B cell (primary cell): ENCODE data around the gene ST6GAL2. TPM values are rescaled to one million over a fixed set of nuclear protein-coding genes. Genes with fewer than 3 reads are reported as not detected.

Experiments
- ATAC-seq: fragments of 200-7000 bp; cut with Tn5 transposase; one replicate; pipeline ENCODE4 v1.10.0; 2021; ENCODE audit warnings: low read depth, mild to moderate bottlenecking, moderate number of reproducible peaks, moderate library complexity
- CTCF ChIA-PET: fragments of 350-600 bp; sonication (Branson Sonifier 250); formaldehyde crosslinking; loops from one replicate; lab custom pipeline; 2021; ENCODE audit warnings: antibody characterized with exemption, inconsistent platforms; lab: Charles Lee
- POLR2A ChIA-PET: fragments of 350-600 bp; sonication (Branson Sonifier 250); formaldehyde crosslinking; loops from one replicate; lab custom pipeline; 2021; ENCODE audit warnings: antibody characterized with exemption; lab: Charles Lee
- DNase-seq: peaks from one replicate; pipeline ENCODE4 v3.0.0; 2013
- H2AFZ ChIP-seq: 2 replicates; pipeline ENCODE4 v1.6.1; 2012; ENCODE audit warnings: mild to moderate bottlenecking, low read depth, low read length; ENCODE audit not compliant: insufficient read depth, poor library complexity, severe bottlenecking
- H3K27ac ChIP-seq, 2 donors: 1 replicate in 1 of 2; 2 replicates in 1 of 2; pipeline ENCODE4 v1.5.1; 2012 to 2013; ENCODE audit warnings: low read length in 2 of 2, mild to moderate bottlenecking in 2 of 2, moderate library complexity in 1 of 2
- H3K27me3 ChIP-seq, 4 experiments: fragments of 200-600 bp in 1 of 4; sonication (generic) in 1 of 4; replicated peaks in 1 of 4; 1 replicate in 2 of 4; 2 replicates in 2 of 4; pipeline versions ENCODE4 v1.6.1 to v1.7.0; 2013 to 2016; ENCODE audit warnings: low read length in 3 of 4, mild to moderate bottlenecking in 2 of 4, mixed read lengths in 1 of 4, moderate library complexity in 1 of 4; ENCODE audit not compliant: insufficient read depth in 4 of 4, control insufficient read depth in 3 of 4; ENCODE audit errors: control extremely low read depth in 1 of 4
- H3K36me3 ChIP-seq, 2 experiments: replicated peaks in 1 of 2; 1 replicate in 1 of 2; 2 replicates in 1 of 2; pipeline versions ENCODE4 v1.6.1 to v1.7.1; 2013; ENCODE audit warnings: low read length in 1 of 2; ENCODE audit not compliant: insufficient read depth in 2 of 2, control insufficient read depth in 1 of 2; ENCODE audit errors: control extremely low read depth in 1 of 2, extremely low read depth in 1 of 2
- H3K4me1 ChIP-seq, 2 donors: fragments of 200-600 bp in 1 of 2; sonication (generic) in 1 of 2; 1 replicate in 1 of 2; 2 replicates in 1 of 2; pipeline versions ENCODE4 v1.5.1 to v1.6.1; 2013 to 2017; ENCODE audit warnings: low read length in 2 of 2; ENCODE audit not compliant: control insufficient read depth in 2 of 2, insufficient read depth in 2 of 2
- H3K4me2 ChIP-seq: replicated peaks from 2 replicates; pipeline ENCODE3; 2012; ENCODE audit warnings: mild to moderate bottlenecking, low read depth, low read length; ENCODE audit not compliant: poor library complexity, severe bottlenecking
- H3K4me3 ChIP-seq, 5 experiments: fragments of 200-600 bp in 1 of 5; sonication (generic) in 1 of 5; 1 replicate in 3 of 5; 2 replicates in 2 of 5; pipeline versions ENCODE4 v1.5.1 to v1.7.0; 2011 to 2016; ENCODE audit warnings: low read length in 4 of 5, mild to moderate bottlenecking in 4 of 5, low read depth in 2 of 5, control low read depth in 1 of 5, moderate library complexity in 1 of 5; ENCODE audit not compliant: insufficient read depth in 1 of 5; ENCODE audit errors: control extremely low read depth in 1 of 5, extremely low read depth in 1 of 5
- H3K79me2 ChIP-seq: fragments of 200-600 bp; sonication (generic); one replicate; pipeline ENCODE4 v1.6.0; 2016; ENCODE audit warnings: low read length; ENCODE audit not compliant: control insufficient read depth, insufficient read depth
- H3K9ac ChIP-seq: fragments of 200-600 bp; sonication (generic); 2 replicates; pipeline ENCODE4 v1.6.1; 2017; ENCODE audit warnings: mild to moderate bottlenecking, low read length, moderate library complexity
- H3K9me3 ChIP-seq, 3 donors: one replicate each; pipeline versions ENCODE4 v1.6.1 to v1.7.1; 2013; ENCODE audit warnings: low read length in 2 of 3; ENCODE audit not compliant: control insufficient read depth in 2 of 3, insufficient read depth in 1 of 3; ENCODE audit errors: control extremely low read depth in 1 of 3
- H4K20me1 ChIP-seq: 2 replicates; pipeline ENCODE4 v1.6.0; 2012; ENCODE audit warnings: mild to moderate bottlenecking, low read length; ENCODE audit not compliant: insufficient read depth, control insufficient read depth, poor library complexity, severe bottlenecking
- H3K27ac Mint-ChIP-seq: one replicate; pipeline ENCODE4 v1.8.0; 2021; ENCODE audit warnings: mixed read lengths
- H3K27me3 Mint-ChIP-seq: one replicate; pipeline ENCODE4 v1.8.0; 2021; ENCODE audit warnings: mixed read lengths
- H3K4me1 Mint-ChIP-seq: one replicate; pipeline ENCODE4 v1.8.0; 2021; ENCODE audit warnings: mixed read lengths
- H3K4me3 Mint-ChIP-seq: one replicate; pipeline ENCODE4 v1.8.0; 2021; ENCODE audit warnings: mixed read lengths
- H3K9me3 Mint-ChIP-seq: one replicate; pipeline ENCODE4 v1.8.0; 2022; ENCODE audit warnings: mixed read lengths; ENCODE audit not compliant: insufficient read depth
- CTCF ChIP-seq: fragments of 200-600 bp; IDR thresholded peaks from one replicate; pipeline ENCODE4 v1.8.0; 2022; ENCODE audit warnings: antibody characterized with exemption, mild to moderate bottlenecking
- EZH2 ChIP-seq: IDR thresholded peaks from 2 replicates; pipeline ENCODE4 v1.6.1; 2012; ENCODE audit warnings: borderline replicate concordance, low read depth, mild to moderate bottlenecking, moderate library complexity, low read length; ENCODE audit not compliant: insufficient read depth, poor library complexity, severe bottlenecking
- WGBS: methylation state at CpG from one replicate; pipeline ENCODE4 v1.1.5; 2013; ENCODE audit warnings: missing lambda C conversion rate; ENCODE audit not compliant: insufficient coverage; 5-methylcytosine and 5-hydroxymethylcytosine counted together
- intact Hi-C: fragments of 100-400 bp; cut with micrococcal nuclease; formaldehyde crosslinking; loops from one replicate; pipeline ENCODE4 v1.10.0; 2022
- polyA plus RNA-seq: library from polyadenylated mRNA; depleted of rRNA; stranded (reverse); fragments of >200 nt; gene quantifications from 2 replicates; pipeline ENCODE4 v1.2.3, GENCODE V29; 2012
- total RNA-seq, 2 donors: library from RNA; stranded (reverse); fragments of 120-200 nt in 1 of 2; gene quantifications; 1 replicate in 1 of 2; 2 replicates in 1 of 2; pipeline versions ENCODE4 v1.2.3 to v1.2.4, GENCODE V29; 2013 to 2022

Gene ST6GAL2
- total and polyA plus RNA-seq, 2 donors (not counting 1 experiment from before 2014, with no cell fraction given), result not detected

- no peak overlapping the region for H3K4me2 ChIP-seq
- ATAC-seq (no peak), DNase-seq (no peak)
- ChIA-PET CTCF (no interaction called here), POLR2A (no interaction called here)
- peaks cover 0 to 12% (median 0%) of the 10 kb centered on the region in 3 donors for H3K9me3 ChIP-seq
- H3K4me3 Mint-ChIP-seq, result no peak overlapping the region
- no peaks in the 10 kb centered on the region for H3K36me3 ChIP-seq
- H3K27ac Mint-ChIP-seq, result no peak overlapping the region
- no peak overlapping the region for H3K9ac ChIP-seq
- no peak overlapping the region for H3K27ac ChIP-seq
- no peak overlapping the region for H2AFZ ChIP-seq
- H4K20me1 ChIP-seq, result no peaks in the 10 kb centered on the region
- intact Hi-C loops, result no loop called here
- no peaks in the 10 kb centered on the region for H3K9me3 Mint-ChIP-seq
- TF ChIP-seq EZH2 (no peak), CTCF (no peak)
- no peaks in the 10 kb centered on the region for H3K4me1 ChIP-seq
- no peaks in the 10 kb centered on the region for H3K27me3 Mint-ChIP-seq
- H3K4me3 ChIP-seq, result no peak overlapping the region
- no peaks in the 10 kb centered on the region for H3K27me3 ChIP-seq
- no peaks in the 10 kb centered on the region for H3K4me1 Mint-ChIP-seq
- no CpG with 5 or more reads among the region's 2 CpGs for WGBS
- H3K79me2 ChIP-seq, result no peaks in the 10 kb centered on the region
Measured at GRCh38 chr2:106847366-106847765, 38.6 kb downstream of the ST6GAL2 start.

DNA sequence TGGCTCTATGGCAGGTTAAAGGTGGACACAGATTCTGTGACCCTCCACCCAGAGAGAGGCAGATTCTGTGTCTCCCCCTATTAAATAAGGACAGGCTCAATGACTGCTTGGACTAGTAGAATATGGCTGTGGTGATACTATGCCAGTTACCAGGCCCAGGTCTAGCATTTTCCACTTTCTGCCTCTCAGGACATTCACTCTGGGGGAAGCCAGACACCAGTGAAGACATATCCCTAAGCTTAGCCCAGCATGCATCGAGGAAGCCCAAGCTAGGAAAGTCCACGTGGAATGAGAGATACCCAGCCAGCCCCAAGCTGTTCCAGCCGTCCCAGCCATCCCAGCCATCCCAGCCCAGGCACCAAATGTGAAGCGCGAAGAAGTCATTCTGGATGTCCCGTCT is 40.3 kb downstream of the ST6GAL2 start:
- POLR2A ChIA-PET, result no interaction called here

More for the DNA sequence above, 40.3 kb downstream of the ST6GAL2 start:
- Histone ChIP-seq H4K20me1 (no peaks in the 10 kb centered on the region), H3K4me3 (no peak overlapping the region), H3K9me3 (peaks cover 0 to 13% (median 0%) of the 10 kb centered on the region in 3 donors), H3K4me1 (no peaks in the 10 kb centered on the region), H3K36me3 (no peaks in the 10 kb centered on the region), H3K27me3 (no peaks in the 10 kb centered on the region), H2AFZ (no peak overlapping the region), H3K79me2 (no peaks in the 10 kb centered on the region), H3K4me2 (no peak overlapping the region), H3K9ac (no peak overlapping the region), H3K27ac (no peak overlapping the region)
- Mint-ChIP-seq H3K4me3 (no peak overlapping the region), H3K27me3 (no peaks in the 10 kb centered on the region), H3K27ac (no peak overlapping the region), H3K4me1 (no peaks in the 10 kb centered on the region), H3K9me3 (no peaks in the 10 kb centered on the region)
- no peak for ATAC-seq
- WGBS, result 93% methylated on average over 5 of the region's 6 CpGs
- TF ChIP-seq EZH2, result no peak
- TF ChIP-seq CTCF, result no peak
- intact Hi-C loops, result no loop called here
- CTCF ChIA-PET, result no interaction called here
- no peak for DNase-seq
